ENCODE measurements around the gene ZDHHC18.
"Not testable (repeated sequence)": the region's sequence is repeated elsewhere in the genome, so short reads cannot be mapped to it uniquely, and the experiment has no call there.

DNA sequence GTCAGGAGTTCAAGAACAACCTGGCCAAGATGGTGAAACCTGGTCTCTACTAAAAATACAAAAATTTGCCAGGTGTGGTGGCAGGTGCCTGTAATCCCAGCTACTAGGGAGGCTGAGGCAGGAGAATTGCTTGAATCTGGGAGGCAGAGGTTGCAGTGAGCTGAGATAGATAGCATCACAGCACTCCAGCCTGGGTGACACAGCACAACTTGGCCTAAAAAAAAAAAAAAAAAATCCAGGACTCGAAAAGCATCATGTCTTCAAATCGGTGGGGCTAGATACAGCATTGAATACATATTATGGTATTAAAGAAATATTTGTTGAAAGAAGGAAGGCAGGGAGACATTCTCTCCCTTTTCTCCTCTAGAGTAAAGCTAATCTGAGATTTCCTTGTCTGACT, 46.6 kb downstream of the ZDHHC18 start:
- TF ChIP-seq CTCF (tag by site-specific recombination; IDR thresholded peaks at IDR 0.05); ZNF157 (tag by site-specific recombination; IDR thresholded peaks at IDR 0.05); ZNF138 (tag by site-specific recombination; IDR thresholded peaks at IDR 0.05; ENCODE audit: borderline replicate concordance); ZNF155 (tag by site-specific recombination; IDR thresholded peaks at IDR 0.05); ZNF623 (tag by site-specific recombination; IDR thresholded peaks at IDR 0.05); ZNF121 (tag by site-specific recombination; IDR thresholded peaks at IDR 0.05); ZNF707 (tag by site-specific recombination; IDR thresholded peaks at IDR 0.05); ZNF76 (tag by site-specific recombination; IDR thresholded peaks at IDR 0.05; ENCODE audit: borderline replicate concordance, low read depth); ZNF776 (tag by site-specific recombination; IDR thresholded peaks at IDR 0.05; ENCODE audit: borderline replicate concordance); SP2 (tag by site-specific recombination; IDR thresholded peaks at IDR 0.05); GLIS1 (tag by site-specific recombination; IDR thresholded peaks at IDR 0.05); HOXA7 (CRISPR knock-in tag; IDR thresholded peaks at IDR 0.05; ENCODE audit: borderline replicate concordance): not testable (repeated sequence)
- TF ChIP-seq, protein P1, sequence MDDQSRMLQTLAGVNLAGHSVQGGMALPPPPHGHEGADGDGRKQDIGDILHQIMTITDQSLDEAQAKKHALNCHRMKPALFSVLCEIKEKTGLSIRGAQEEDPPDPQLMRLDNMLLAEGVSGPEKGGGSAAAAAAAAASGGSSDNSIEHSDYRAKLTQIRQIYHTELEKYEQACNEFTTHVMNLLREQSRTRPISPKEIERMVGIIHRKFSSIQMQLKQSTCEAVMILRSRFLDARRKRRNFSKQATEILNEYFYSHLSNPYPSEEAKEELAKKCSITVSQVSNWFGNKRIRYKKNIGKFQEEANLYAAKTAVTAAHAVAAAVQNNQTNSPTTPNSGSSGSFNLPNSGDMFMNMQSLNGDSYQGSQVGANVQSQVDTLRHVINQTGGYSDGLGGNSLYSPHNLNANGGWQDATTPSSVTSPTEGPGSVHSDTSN (CRISPR knock-in tag; IDR thresholded peaks at IDR 0.05), result not testable (repeated sequence)

Measured in HEK293 (cell line).